SK-N-SH treated with all-trans-retinoic acid at 6 μM for 48 hours (cell line): ENCODE data around the gene DEPDC5.

Experiments
- ATAC-seq: fragments of 200-7000 bp; cut with Tn5 transposase; 3 replicates; pipeline ENCODE4 v1.9.1; 2020; ENCODE audit warnings: mild to moderate bottlenecking, moderate library complexity
- CREB5 ChIP-seq: fragments of 250-450 bp; sonication (Bioruptor Pico); IDR thresholded peaks from 2 replicates; pipeline ENCODE4 v1.5.1; 2020; ENCODE audit warnings: low read depth, mild to moderate bottlenecking, moderate library complexity
- CSDC2 ChIP-seq: fragments of 250-450 bp; sonication (Bioruptor Pico); IDR thresholded peaks from 2 replicates; pipeline ENCODE4 v1.5.0; 2020; ENCODE audit warnings: mild to moderate bottlenecking, moderate library complexity
- CSRNP3 ChIP-seq: fragments of 250-450 bp; sonication (Bioruptor Pico); IDR thresholded peaks from 2 replicates; pipeline ENCODE4 v1.5.1; 2021; ENCODE audit warnings: mild to moderate bottlenecking, moderate library complexity
- ESRRG ChIP-seq: fragments of 250-450 bp; sonication (Bioruptor Pico); IDR thresholded peaks from 2 replicates; pipeline ENCODE4 v1.6.1; 2021; ENCODE audit warnings: mild to moderate bottlenecking
- GLIS3 ChIP-seq: fragments of 250-450 bp; sonication (Bioruptor Pico); IDR thresholded peaks from 2 replicates; pipeline ENCODE4 v1.5.0; 2020; ENCODE audit warnings: mild to moderate bottlenecking, moderate library complexity
- ISL1 ChIP-seq: fragments of 250-450 bp; sonication (Bioruptor Pico); IDR thresholded peaks from 2 replicates; pipeline ENCODE4 v2.1.2; 2022; ENCODE audit warnings: mild to moderate bottlenecking, moderate library complexity
- OSR1 ChIP-seq: fragments of 250-450 bp; sonication (Bioruptor Pico); IDR thresholded peaks from 2 replicates; pipeline ENCODE4 v1.8.0; 2022; ENCODE audit warnings: moderate library complexity, mild to moderate bottlenecking, inconsistent platforms
- PPARA ChIP-seq: fragments of 250-450 bp; sonication (Bioruptor Pico); IDR thresholded peaks from 2 replicates; pipeline ENCODE4 v1.5.0; 2020; ENCODE audit warnings: mild to moderate bottlenecking, borderline replicate concordance
- RARB ChIP-seq: fragments of 250-450 bp; sonication (Bioruptor Pico); IDR thresholded peaks from 2 replicates; pipeline ENCODE4 v1.8.0; 2021; ENCODE audit warnings: mild to moderate bottlenecking, moderate library complexity
- SNAI2 ChIP-seq: fragments of 250-450 bp; sonication (Bioruptor Pico); IDR thresholded peaks from 2 replicates; pipeline ENCODE4 v1.5.0; 2020; ENCODE audit warnings: mild to moderate bottlenecking, moderate library complexity
- TCF4 ChIP-seq: fragments of 250-450 bp; sonication (Bioruptor Pico); IDR thresholded peaks from 2 replicates; pipeline ENCODE4 v1.8.0; 2021; ENCODE audit warnings: mild to moderate bottlenecking, moderate library complexity, borderline replicate concordance
- TOX ChIP-seq: fragments of 250-450 bp; sonication (Bioruptor Pico); IDR thresholded peaks from 2 replicates; pipeline ENCODE4 v1.8.0; 2021; ENCODE audit warnings: mild to moderate bottlenecking, moderate library complexity, borderline replicate concordance
- ZC3H10 ChIP-seq: fragments of 250-450 bp; sonication (Bioruptor Pico); IDR thresholded peaks from 2 replicates; pipeline ENCODE4 v1.5.1; 2021; ENCODE audit warnings: mild to moderate bottlenecking, moderate library complexity
- ZFP3 ChIP-seq: fragments of 250-450 bp; sonication (Bioruptor Pico); IDR thresholded peaks from 2 replicates; pipeline ENCODE4 v1.5.0; 2020; ENCODE audit warnings: mild to moderate bottlenecking, moderate library complexity
- ZFP30 ChIP-seq: fragments of 450-650 bp; formaldehyde crosslinking; IDR thresholded peaks from 2 replicates; pipeline ENCODE4 v1.5.0; 2022; ENCODE audit warnings: mild to moderate bottlenecking, moderate library complexity
- ZNF565 ChIP-seq: fragments of 450-650 bp; formaldehyde crosslinking; conservative IDR thresholded peaks from 2 replicates; pipeline ENCODE4 v1.5.0; 2020; ENCODE audit warnings: low read depth, mild to moderate bottlenecking, moderate library complexity
- ZNF70 ChIP-seq: fragments of 450-650 bp; formaldehyde crosslinking; IDR thresholded peaks from 2 replicates; pipeline ENCODE4 v1.5.0; 2020; ENCODE audit warnings: mild to moderate bottlenecking, moderate library complexity
- ZNF8 ChIP-seq: fragments of 450-650 bp; formaldehyde crosslinking; IDR thresholded peaks from 2 replicates; pipeline ENCODE4 v1.5.0; 2020; ENCODE audit warnings: mild to moderate bottlenecking, moderate library complexity
- TF ChIP-seq, protein P1 (sequence below): fragments of 250-450 bp; sonication (Bioruptor Pico); IDR thresholded peaks from 2 replicates; pipeline ENCODE4 v1.5.0; 2020; ENCODE audit warnings: mild to moderate bottlenecking, moderate library complexity
- TF ChIP-seq, protein P2 (sequence below): fragments of 250-450 bp; sonication (Bioruptor Pico); IDR thresholded peaks from 2 replicates; pipeline ENCODE4 v1.8.0; 2020; ENCODE audit warnings: mild to moderate bottlenecking, moderate library complexity, borderline replicate concordance

The DEPDC5 gene

DNA sequence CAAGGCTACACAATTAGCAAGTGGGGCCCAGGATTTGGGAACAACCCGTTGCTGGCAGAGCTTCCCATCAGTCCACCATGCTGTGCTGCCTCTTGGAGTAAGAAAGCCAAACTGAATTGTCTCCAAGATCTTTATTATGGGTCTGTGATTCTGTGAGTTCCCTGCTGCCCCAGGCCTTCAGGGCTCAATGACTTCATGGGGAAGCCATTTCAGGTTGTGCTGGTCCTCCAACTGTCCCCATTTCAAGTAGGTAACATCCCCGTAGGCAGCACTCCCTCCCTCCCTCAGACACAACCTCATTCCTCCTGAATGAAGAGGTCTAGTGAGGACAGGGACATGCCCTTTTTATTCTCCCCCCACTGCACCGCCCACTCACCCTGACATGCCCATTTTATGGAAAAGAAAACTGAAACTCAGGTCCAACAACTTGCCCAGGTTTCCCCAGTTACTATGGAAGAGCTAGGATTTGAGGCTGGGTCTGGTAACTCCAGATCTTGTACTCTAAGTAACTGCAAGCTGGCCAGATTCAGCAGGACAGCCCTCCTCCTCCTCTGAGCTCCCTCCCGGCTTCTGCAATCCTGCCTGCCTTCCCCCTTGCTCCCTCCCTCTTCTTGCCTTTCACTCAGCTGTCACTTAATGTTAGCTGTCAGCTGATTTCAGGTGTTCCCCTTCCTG, 182.3 kb downstream of the DEPDC5 start:
- ATAC-seq: no peak
- TF ChIP-seq TCF4 (CRISPR knock-in tag) (no peak), SNAI2 (CRISPR knock-in tag) (no peak), ZNF8 (CRISPR knock-in tag) (no peak), ZNF70 (no peak), GLIS3 (CRISPR knock-in tag) (no peak), PPARA (no peak), ZC3H10 (CRISPR knock-in tag) (no peak), ISL1 (CRISPR knock-in tag) (no peak), RARB (CRISPR knock-in tag) (no peak), CSRNP3 (CRISPR knock-in tag) (no peak), ESRRG (CRISPR knock-in tag) (no peak), CSDC2 (CRISPR knock-in tag) (no peak)
- TF ChIP-seq, protein P1, sequence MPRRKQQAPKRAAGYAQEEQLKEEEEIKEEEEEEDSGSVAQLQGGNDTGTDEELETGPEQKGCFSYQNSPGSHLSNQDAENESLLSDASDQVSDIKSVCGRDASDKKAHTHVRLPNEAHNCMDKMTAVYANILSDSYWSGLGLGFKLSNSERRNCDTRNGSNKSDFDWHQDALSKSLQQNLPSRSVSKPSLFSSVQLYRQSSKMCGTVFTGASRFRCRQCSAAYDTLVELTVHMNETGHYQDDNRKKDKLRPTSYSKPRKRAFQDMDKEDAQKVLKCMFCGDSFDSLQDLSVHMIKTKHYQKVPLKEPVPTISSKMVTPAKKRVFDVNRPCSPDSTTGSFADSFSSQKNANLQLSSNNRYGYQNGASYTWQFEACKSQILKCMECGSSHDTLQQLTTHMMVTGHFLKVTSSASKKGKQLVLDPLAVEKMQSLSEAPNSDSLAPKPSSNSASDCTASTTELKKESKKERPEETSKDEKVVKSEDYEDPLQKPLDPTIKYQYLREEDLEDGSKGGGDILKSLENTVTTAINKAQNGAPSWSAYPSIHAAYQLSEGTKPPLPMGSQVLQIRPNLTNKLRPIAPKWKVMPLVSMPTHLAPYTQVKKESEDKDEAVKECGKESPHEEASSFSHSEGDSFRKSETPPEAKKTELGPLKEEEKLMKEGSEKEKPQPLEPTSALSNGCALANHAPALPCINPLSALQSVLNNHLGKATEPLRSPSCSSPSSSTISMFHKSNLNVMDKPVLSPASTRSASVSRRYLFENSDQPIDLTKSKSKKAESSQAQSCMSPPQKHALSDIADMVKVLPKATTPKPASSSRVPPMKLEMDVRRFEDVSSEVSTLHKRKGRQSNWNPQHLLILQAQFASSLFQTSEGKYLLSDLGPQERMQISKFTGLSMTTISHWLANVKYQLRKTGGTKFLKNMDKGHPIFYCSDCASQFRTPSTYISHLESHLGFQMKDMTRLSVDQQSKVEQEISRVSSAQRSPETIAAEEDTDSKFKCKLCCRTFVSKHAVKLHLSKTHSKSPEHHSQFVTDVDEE (CRISPR knock-in tag): no peak
- TF ChIP-seq, protein P2, sequence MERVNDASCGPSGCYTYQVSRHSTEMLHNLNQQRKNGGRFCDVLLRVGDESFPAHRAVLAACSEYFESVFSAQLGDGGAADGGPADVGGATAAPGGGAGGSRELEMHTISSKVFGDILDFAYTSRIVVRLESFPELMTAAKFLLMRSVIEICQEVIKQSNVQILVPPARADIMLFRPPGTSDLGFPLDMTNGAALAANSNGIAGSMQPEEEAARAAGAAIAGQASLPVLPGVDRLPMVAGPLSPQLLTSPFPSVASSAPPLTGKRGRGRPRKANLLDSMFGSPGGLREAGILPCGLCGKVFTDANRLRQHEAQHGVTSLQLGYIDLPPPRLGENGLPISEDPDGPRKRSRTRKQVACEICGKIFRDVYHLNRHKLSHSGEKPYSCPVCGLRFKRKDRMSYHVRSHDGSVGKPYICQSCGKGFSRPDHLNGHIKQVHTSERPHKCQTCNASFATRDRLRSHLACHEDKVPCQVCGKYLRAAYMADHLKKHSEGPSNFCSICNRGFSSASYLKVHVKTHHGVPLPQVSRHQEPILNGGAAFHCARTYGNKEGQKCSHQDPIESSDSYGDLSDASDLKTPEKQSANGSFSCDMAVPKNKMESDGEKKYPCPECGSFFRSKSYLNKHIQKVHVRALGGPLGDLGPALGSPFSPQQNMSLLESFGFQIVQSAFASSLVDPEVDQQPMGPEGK (CRISPR knock-in tag): no peak

DNA sequence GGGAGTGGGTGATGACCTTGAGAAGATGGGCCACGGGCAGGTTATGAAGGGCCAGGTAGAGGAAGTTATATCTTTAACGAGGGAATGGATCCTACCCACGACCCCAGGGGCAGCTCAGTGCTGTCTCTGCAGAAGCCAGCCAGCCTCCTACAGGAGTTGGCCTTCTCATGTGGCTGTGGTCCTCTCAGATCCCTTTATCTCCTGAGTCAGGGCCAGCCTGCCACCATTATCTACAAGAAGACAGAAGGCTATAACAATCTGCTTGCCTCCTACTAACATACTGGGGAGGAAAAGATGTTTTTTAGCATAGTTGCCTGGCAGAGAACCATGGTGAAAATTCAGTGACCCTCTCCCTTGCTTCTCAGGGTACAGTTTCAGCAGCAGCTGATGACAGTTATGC, 183.5 kb downstream of the DEPDC5 start:
- no peak for ATAC-seq
- no peak for TF ChIP-seq RARB (CRISPR knock-in tag)

DNA sequence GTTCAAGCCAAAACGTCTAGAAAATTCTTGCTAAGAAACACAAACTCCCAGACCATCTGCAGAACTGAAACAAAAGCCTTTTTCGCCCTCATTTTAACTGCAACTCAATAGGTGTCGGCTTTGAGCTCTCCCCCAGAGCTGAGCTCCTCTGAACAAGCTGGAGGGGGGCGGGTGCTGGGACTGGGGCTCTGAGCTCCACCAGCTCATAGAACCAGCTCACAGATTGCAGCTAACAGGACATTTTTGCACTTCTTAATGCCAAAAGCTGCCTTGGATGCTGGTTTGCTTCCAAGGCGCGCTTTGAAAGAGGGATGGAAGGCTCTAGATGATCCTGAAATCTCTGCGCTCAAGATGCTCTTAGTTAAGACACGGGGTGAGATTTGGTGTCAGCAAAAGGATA, 184.5 kb downstream of the DEPDC5 start:
- TF ChIP-seq SNAI2 (CRISPR knock-in tag): no peak
- TF ChIP-seq GLIS3 (CRISPR knock-in tag): no peak
- no peak for TF ChIP-seq ZNF70
- no peak for TF ChIP-seq ISL1 (CRISPR knock-in tag)
- no peak for TF ChIP-seq ZFP3
- TF ChIP-seq ZFP30 (CRISPR knock-in tag): no peak
- TF ChIP-seq TOX: no peak
- no peak for TF ChIP-seq ZNF565 (CRISPR knock-in tag)
- TF ChIP-seq OSR1 (CRISPR knock-in tag): no peak
- no peak for TF ChIP-seq CREB5
- TF ChIP-seq TCF4 (CRISPR knock-in tag): no peak
- TF ChIP-seq PPARA: no peak
- no peak for TF ChIP-seq ZC3H10 (CRISPR knock-in tag)
- no peak for TF ChIP-seq ESRRG (CRISPR knock-in tag)
- no peak for ATAC-seq

DNA sequence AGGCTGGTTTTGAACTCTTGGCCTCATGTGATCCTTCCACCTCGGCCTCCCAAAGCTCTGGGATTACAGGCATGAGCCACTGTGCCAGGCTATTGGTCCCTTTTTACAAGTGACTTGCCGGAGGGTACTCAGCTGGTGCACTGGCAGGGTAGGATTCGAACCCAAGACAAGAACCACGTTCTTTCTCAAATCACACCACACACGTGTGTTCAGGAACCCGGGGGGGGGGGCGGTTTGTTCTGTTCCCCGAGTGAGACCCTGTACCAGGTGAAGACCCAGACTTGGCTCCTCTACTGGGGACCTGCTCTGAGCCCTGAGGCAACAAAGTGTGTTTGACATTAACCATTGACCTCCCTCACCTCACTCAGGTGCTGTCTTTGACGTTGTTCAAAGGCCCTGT, 186.7 kb downstream of the DEPDC5 start:
- TF ChIP-seq GLIS3 (CRISPR knock-in tag) (no peak), ISL1 (CRISPR knock-in tag) (no peak), TCF4 (CRISPR knock-in tag) (no peak)
- TF ChIP-seq, protein P1 (CRISPR knock-in tag): no peak
- no peak for ATAC-seq
